Measurements from ENCODE around the gene PAQR6.

PAQR6 gene

DNA sequence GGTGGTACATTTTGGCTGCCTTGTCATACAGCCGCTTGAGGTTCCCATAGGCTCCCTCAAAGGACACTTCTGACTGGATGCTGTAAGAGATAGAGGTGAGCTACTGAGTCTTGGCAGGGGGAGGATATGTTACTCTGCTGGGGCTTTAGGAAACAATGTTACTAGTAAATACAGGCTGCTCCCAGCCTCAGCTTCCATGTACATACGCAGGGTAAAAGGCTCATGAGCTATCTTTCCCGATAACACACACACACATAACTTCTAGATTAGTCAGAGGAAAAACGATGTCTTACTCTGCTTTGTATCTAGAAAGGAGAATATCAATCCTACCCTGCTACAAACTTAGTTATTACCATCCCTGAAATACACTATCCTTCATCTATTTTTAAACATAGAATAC, 20.5 kb upstream of the PAQR6 start:
- H3K9ac ChIP-seq (ENCODE audit: low read length in 5 of 5): no peak overlapping the region
- no peaks in the 10 kb centered on the region for H3K27me3 ChIP-seq (ENCODE audit: control insufficient read depth in 5 of 5, insufficient read depth in 4 of 5, low read length in 5 of 5)
- no peaks in the 10 kb centered on the region for H3K9me3 ChIP-seq (ENCODE audit: control insufficient read depth in 5 of 5, low read length in 5 of 5)
- no peak overlapping the region for H3K4me3 ChIP-seq (ENCODE audit: low read depth in 1 of 5, low read length in 5 of 5)
- H3K4me1 ChIP-seq (ENCODE audit: control insufficient read depth in 5 of 5, insufficient read depth in 5 of 5, low read length in 5 of 5): no peaks in the 10 kb centered on the region
- peaks cover 29 to 92% (median 83%) of the 10 kb centered on the region in 5 donors for H3K36me3 ChIP-seq (ENCODE audit: control insufficient read depth in 5 of 5, insufficient read depth in 5 of 5, low read length in 5 of 5)
- no peak overlapping the region for H3K27ac ChIP-seq (ENCODE audit: low read depth, low read length)

DNA sequence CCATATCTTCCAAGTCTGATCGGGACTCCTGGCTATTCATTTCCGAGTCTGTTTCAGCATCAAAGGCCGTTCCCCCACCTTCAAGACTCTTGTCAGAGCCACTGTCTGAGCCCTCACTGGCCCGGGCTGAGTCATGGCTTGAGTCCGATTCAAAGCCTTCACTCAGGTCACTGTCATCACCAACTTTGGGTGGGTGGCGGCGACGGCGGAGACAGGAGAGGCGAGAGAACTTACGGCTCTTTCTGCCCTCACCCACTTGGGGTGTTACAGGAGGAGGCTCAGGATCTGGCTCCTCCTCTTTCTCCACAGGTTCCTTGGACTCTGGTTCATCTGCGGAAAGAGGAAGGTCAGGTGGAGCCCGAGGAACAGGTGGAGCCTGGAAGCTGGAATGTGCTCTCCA, 18.2 kb upstream of the PAQR6 start:
- H3K4me3 ChIP-seq (ENCODE audit: low read depth in 1 of 5, low read length in 5 of 5): no peak overlapping the region
- H3K4me1 ChIP-seq (ENCODE audit: control insufficient read depth in 5 of 5, insufficient read depth in 5 of 5, low read length in 5 of 5): no peaks in the 10 kb centered on the region
- no peaks in the 10 kb centered on the region for H3K27me3 ChIP-seq (ENCODE audit: control insufficient read depth in 5 of 5, insufficient read depth in 4 of 5, low read length in 5 of 5)
- H3K9ac ChIP-seq (ENCODE audit: low read length in 5 of 5): no peak overlapping the region
- H3K36me3 ChIP-seq (ENCODE audit: control insufficient read depth in 5 of 5, insufficient read depth in 5 of 5, low read length in 5 of 5): peaks cover 21 to 92% (median 78%) of the 10 kb centered on the region in 5 donors
- no peaks in the 10 kb centered on the region for H3K9me3 ChIP-seq (ENCODE audit: control insufficient read depth in 5 of 5, low read length in 5 of 5)
- H3K27ac ChIP-seq (ENCODE audit: low read depth, low read length): no peak overlapping the region

DNA sequence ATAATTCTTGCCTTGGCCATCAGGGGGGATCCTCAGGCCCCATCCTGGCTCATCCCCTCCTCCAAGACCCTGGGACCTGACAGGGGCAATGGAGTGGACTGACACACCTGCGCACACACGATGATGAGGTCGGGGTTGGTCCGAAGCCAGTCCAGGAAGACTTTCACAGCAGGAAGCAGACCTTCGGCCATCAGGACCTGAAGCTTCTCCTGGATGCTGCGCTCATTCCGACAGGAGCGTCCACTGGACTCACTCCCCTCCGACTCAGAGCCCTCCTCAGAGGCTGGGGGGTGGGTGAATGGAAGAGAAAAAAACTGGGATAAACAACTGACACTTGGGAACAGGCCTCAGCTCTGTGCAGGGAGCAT, 15.4 kb upstream of the PAQR6 start:
- Histone ChIP-seq H3K4me1 (ENCODE audit: control insufficient read depth in 5 of 5, insufficient read depth in 5 of 5, low read length in 5 of 5) (no peaks in the 10 kb centered on the region), H3K9ac (ENCODE audit: low read length in 5 of 5) (no peak overlapping the region), H3K27ac (ENCODE audit: low read depth, low read length) (no peak overlapping the region), H3K9me3 (ENCODE audit: control insufficient read depth in 5 of 5, low read length in 5 of 5) (no peaks in the 10 kb centered on the region), H3K4me3 (ENCODE audit: low read depth in 1 of 5, low read length in 5 of 5) (no peak overlapping the region), H3K36me3 (ENCODE audit: control insufficient read depth in 5 of 5, insufficient read depth in 5 of 5, low read length in 5 of 5) (peaks cover 12 to 98% (median 88%) of the 10 kb centered on the region in 5 donors), H3K27me3 (ENCODE audit: control insufficient read depth in 5 of 5, insufficient read depth in 4 of 5, low read length in 5 of 5) (no peaks in the 10 kb centered on the region)

DNA sequence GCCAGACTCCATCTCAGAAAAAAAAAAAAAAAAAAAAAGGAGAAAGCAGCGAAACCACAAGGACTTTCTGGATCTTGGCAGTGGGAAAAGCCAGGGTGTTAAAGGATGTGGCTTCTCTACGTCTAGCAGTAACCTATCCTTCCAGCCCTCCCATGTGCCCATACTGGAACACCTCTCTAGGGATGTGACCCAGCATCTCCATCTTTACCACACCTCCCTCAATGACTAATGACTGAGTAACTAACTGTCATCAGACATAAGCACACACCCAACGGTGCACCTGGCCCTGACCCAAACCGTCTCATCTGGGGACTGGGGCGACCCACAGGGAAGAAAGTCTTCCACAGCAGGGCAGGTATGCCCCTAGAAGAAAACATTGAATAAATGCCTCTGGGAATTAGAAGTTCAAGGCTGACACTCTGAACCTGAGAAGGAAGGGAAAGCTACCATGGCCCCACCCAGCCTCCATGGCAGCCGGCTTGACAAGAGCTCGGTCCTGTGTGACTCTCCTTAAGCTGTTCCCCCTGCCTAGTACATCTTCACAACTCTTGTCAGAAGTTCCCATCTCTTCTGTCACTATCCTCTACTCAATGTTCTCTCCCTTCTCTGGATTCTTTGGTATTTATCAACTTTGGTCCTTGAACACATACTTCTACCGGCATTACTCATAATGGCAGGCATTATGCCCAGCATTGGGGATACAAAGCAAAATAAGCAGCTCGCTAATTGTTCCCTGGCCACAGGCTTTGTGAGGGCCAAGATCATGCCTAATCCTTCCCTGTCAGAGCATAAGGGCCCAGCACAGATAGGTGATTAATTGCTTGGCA, 14.8 kb upstream of the PAQR6 start:
- no peak overlapping the region for H3K27ac ChIP-seq (ENCODE audit: low read depth, low read length)
- H3K9ac ChIP-seq (ENCODE audit: low read length in 5 of 5): no peak overlapping the region
- H3K4me1 ChIP-seq (ENCODE audit: control insufficient read depth in 5 of 5, insufficient read depth in 5 of 5, low read length in 5 of 5): no peaks in the 10 kb centered on the region
- H3K4me3 ChIP-seq (ENCODE audit: low read depth in 1 of 5, low read length in 5 of 5): no peak overlapping the region
- H3K9me3 ChIP-seq (ENCODE audit: control insufficient read depth in 5 of 5, low read length in 5 of 5): no peaks in the 10 kb centered on the region
- H3K36me3 ChIP-seq (ENCODE audit: control insufficient read depth in 5 of 5, insufficient read depth in 5 of 5, low read length in 5 of 5): peaks cover 8 to 98% (median 88%) of the 10 kb centered on the region in 5 donors
- H3K27me3 ChIP-seq (ENCODE audit: control insufficient read depth in 5 of 5, insufficient read depth in 4 of 5, low read length in 5 of 5): no peaks in the 10 kb centered on the region

DNA sequence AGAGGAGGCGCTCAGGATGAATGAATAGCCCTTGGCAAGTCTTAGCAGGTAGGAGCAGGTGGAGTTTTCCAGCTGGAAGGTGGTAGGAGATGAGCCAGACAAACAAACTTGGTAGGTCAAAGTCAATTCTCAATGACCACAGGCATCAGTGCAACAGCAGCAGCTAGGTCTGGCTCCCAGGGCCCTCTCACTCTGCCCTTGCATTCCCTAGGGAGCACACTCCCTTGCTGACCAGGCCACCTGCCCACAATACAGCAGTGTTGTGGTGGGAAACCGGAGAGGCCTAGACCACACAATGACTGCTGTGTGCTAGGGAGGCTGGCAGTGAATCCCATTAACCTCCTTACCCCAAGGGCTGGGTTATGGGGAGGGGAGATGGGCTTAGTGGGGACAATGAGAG, 13.0 kb upstream of the PAQR6 start:
- H3K9ac ChIP-seq (ENCODE audit: low read length in 5 of 5): no peak overlapping the region
- peaks cover 3 to 96% (median 85%) of the 10 kb centered on the region in 5 donors for H3K36me3 ChIP-seq (ENCODE audit: control insufficient read depth in 5 of 5, insufficient read depth in 5 of 5, low read length in 5 of 5)
- H3K4me1 ChIP-seq (ENCODE audit: control insufficient read depth in 5 of 5, insufficient read depth in 5 of 5, low read length in 5 of 5): no peaks in the 10 kb centered on the region
- no peaks in the 10 kb centered on the region for H3K9me3 ChIP-seq (ENCODE audit: control insufficient read depth in 5 of 5, low read length in 5 of 5)
- no peak overlapping the region for H3K27ac ChIP-seq (ENCODE audit: low read depth, low read length)
- H3K4me3 ChIP-seq (ENCODE audit: low read depth in 1 of 5, low read length in 5 of 5): no peak overlapping the region
- no peaks in the 10 kb centered on the region for H3K27me3 ChIP-seq (ENCODE audit: control insufficient read depth in 5 of 5, insufficient read depth in 4 of 5, low read length in 5 of 5)

DNA sequence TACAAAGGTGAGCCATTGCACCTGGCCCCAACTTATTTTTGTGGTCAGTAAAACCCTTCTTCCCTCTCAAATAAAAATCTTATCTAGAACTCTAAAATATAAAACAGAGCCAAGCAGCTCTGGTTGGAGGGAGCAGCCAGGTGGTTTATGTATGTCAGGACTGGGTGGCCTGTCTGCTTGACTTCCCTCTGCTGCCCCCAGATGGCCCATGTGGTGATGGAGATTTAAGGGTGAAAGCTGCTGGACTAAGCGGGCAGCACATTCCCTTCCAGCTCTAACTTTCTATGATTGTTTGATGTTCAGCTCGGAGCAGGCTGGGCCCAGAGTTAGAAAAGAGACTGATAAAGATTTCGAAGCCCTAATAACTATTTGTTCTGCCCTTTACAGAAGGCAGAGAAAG, 11.9 kb upstream of the PAQR6 start:
- Histone ChIP-seq H3K4me1 (ENCODE audit: control insufficient read depth in 5 of 5, insufficient read depth in 5 of 5, low read length in 5 of 5) (no peaks in the 10 kb centered on the region), H3K9me3 (ENCODE audit: control insufficient read depth in 5 of 5, low read length in 5 of 5) (no peaks in the 10 kb centered on the region), H3K27me3 (ENCODE audit: control insufficient read depth in 5 of 5, insufficient read depth in 4 of 5, low read length in 5 of 5) (no peaks in the 10 kb centered on the region), H3K4me3 (ENCODE audit: low read depth in 1 of 5, low read length in 5 of 5) (no peak overlapping the region), H3K9ac (ENCODE audit: low read length in 5 of 5) (peak overlapping the region in 1 of 5 donors; percentile 6), H3K27ac (ENCODE audit: low read depth, low read length) (no peak overlapping the region), H3K36me3 (ENCODE audit: control insufficient read depth in 5 of 5, insufficient read depth in 5 of 5, low read length in 5 of 5) (peaks cover 3 to 88% (median 78%) of the 10 kb centered on the region in 5 donors)

DNA sequence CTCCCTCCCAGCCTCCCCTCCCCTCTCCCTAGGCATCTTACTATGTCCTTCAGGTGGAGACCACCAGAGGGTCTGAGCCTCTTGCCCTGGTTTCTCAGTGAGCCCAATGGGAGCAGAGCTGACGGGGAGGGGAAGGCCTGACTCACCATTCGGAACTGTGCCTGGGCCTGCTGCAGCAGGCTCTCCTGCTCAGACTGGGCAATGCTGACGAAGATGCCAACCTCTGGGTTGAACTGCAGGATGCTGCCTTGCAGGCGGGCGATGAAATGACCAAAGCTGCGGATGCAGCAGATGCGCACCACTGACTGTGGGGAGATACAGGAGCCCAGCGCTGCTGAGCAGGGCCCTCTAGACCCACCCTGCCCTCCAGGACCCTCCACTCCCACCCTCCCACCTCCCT, 11.0 kb upstream of the PAQR6 start:
- H3K27ac ChIP-seq (ENCODE audit: low read depth, low read length): no peak overlapping the region
- H3K4me3 ChIP-seq (ENCODE audit: low read depth in 1 of 5, low read length in 5 of 5): no peak overlapping the region
- no peaks in the 10 kb centered on the region for H3K4me1 ChIP-seq (ENCODE audit: control insufficient read depth in 5 of 5, insufficient read depth in 5 of 5, low read length in 5 of 5)
- H3K9ac ChIP-seq (ENCODE audit: low read length in 5 of 5): no peak overlapping the region
- no peaks in the 10 kb centered on the region for H3K9me3 ChIP-seq (ENCODE audit: control insufficient read depth in 5 of 5, low read length in 5 of 5)
- peaks cover 0 to 87% (median 77%) of the 10 kb centered on the region in 5 donors for H3K36me3 ChIP-seq (ENCODE audit: control insufficient read depth in 5 of 5, insufficient read depth in 5 of 5, low read length in 5 of 5)
- H3K27me3 ChIP-seq (ENCODE audit: control insufficient read depth in 5 of 5, insufficient read depth in 4 of 5, low read length in 5 of 5): no peaks in the 10 kb centered on the region

DNA sequence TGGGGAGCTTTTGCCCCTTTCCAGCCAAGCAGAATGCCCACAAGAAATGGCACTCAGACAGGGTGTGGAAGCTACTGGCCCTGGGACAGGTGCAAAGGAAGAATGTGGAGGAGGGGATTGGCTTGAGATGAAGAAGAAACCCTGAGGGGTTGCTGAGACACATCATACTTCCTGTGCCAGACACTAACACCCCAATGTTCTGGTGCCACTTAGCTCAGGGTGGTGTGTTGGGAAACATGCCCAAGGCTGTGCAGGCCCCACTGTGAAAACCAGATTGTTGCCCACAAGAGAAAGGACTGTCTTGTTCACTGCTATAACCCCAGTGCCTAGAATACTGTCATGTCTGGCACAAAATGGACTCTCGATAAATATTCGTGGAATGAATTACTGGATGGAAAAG, 9.9 kb upstream of the PAQR6 start:
- H3K9me3 ChIP-seq (ENCODE audit: control insufficient read depth in 5 of 5, low read length in 5 of 5): no peaks in the 10 kb centered on the region
- H3K4me3 ChIP-seq (ENCODE audit: low read depth in 1 of 5, low read length in 5 of 5): no peak overlapping the region
- no peak overlapping the region for H3K9ac ChIP-seq (ENCODE audit: low read length in 5 of 5)
- peaks cover 0 to under 1% (median 0%) of the 10 kb centered on the region in 5 donors for H3K4me1 ChIP-seq (ENCODE audit: control insufficient read depth in 5 of 5, insufficient read depth in 5 of 5, low read length in 5 of 5)
- H3K27me3 ChIP-seq (ENCODE audit: control insufficient read depth in 5 of 5, insufficient read depth in 4 of 5, low read length in 5 of 5): no peaks in the 10 kb centered on the region
- H3K36me3 ChIP-seq (ENCODE audit: control insufficient read depth in 5 of 5, insufficient read depth in 5 of 5, low read length in 5 of 5): peaks cover 0 to 87% (median 77%) of the 10 kb centered on the region in 5 donors
- H3K27ac ChIP-seq (ENCODE audit: low read depth, low read length): no peak overlapping the region

DNA sequence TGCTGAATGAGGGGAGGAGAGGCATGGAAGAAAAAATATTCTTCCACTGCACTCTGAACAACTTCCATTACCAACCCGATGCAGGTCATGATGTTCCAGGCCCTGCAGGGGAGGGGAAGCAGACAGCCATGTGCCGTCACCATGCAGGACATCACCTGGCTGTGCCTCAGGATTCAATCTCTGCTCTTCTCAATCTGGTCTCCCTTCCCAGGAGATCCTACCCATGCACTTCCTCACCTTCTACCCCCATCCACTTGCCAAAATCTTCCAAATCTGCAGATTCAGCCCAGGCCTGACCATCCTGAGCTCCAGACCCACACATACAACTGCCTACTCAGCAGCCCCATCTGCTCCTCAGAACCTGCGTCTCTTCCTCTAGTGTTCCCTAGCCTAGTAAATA, 5.8 kb upstream of the PAQR6 start:
- Histone ChIP-seq H3K27ac (ENCODE audit: low read depth, low read length) (no peak overlapping the region), H3K4me1 (ENCODE audit: control insufficient read depth in 5 of 5, insufficient read depth in 5 of 5, low read length in 5 of 5) (peaks cover 0 to 17% (median 13%) of the 10 kb centered on the region in 5 donors), H3K36me3 (ENCODE audit: control insufficient read depth in 5 of 5, insufficient read depth in 5 of 5, low read length in 5 of 5) (peaks cover 0 to 87% (median 82%) of the 10 kb centered on the region in 5 donors), H3K9ac (ENCODE audit: low read length in 5 of 5) (peak overlapping the region in 1 of 5 donors; percentile 9), H3K4me3 (ENCODE audit: low read depth in 1 of 5, low read length in 5 of 5) (no peak overlapping the region), H3K9me3 (ENCODE audit: control insufficient read depth in 5 of 5, low read length in 5 of 5) (no peaks in the 10 kb centered on the region), H3K27me3 (ENCODE audit: control insufficient read depth in 5 of 5, insufficient read depth in 4 of 5, low read length in 5 of 5) (no peaks in the 10 kb centered on the region)

DNA sequence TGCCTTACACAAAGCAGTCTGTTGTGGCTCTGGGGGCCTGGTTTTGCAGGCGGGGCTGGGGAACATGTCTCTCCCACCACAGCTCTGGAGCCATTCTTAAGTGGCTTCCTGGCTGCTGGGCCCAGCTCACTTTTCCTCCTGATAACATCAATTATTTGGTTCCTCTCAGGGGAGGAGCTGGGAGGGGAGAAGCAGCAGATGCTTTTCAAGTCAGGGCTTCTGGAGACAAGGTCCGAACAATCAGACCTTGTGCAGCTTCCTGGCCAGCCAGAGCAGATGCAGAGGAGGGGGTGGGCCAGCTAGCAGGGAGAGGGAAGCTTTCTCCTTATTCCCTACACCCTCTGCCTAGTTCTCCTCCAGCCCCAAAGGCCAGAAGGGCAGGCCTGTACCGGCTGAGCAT, 3.7 kb upstream of the PAQR6 start:
- H3K27me3 ChIP-seq (ENCODE audit: control insufficient read depth in 5 of 5, insufficient read depth in 4 of 5, low read length in 5 of 5): peaks cover 0 to 5% (median 2%) of the 10 kb centered on the region in 5 donors
- no peaks in the 10 kb centered on the region for H3K9me3 ChIP-seq (ENCODE audit: control insufficient read depth in 5 of 5, low read length in 5 of 5)
- no peak overlapping the region for H3K27ac ChIP-seq (ENCODE audit: low read depth, low read length)
- no peak overlapping the region for H3K9ac ChIP-seq (ENCODE audit: low read length in 5 of 5)
- H3K4me3 ChIP-seq (ENCODE audit: low read depth in 1 of 5, low read length in 5 of 5): no peak overlapping the region
- peaks cover 6 to 34% (median 28%) of the 10 kb centered on the region in 5 donors for H3K4me1 ChIP-seq (ENCODE audit: control insufficient read depth in 5 of 5, insufficient read depth in 5 of 5, low read length in 5 of 5)
- H3K36me3 ChIP-seq (ENCODE audit: control insufficient read depth in 5 of 5, insufficient read depth in 5 of 5, low read length in 5 of 5): peaks cover 0 to 67% (median 64%) of the 10 kb centered on the region in 5 donors
